B cell (primary cell): ENCODE results near the gene GSTP1.
A peak's percentile ranks its signal among the peaks of the same experiment; 100 is the strongest.

Experiments used
- CTCF ChIP-seq: fragments of 200-600 bp; IDR thresholded peaks from one replicate; pipeline ENCODE4 v1.8.0; 2022; ENCODE audit warnings: antibody characterized with exemption, mild to moderate bottlenecking
- EZH2 ChIP-seq: IDR thresholded peaks from 2 replicates; pipeline ENCODE4 v1.6.1; 2012; ENCODE audit warnings: borderline replicate concordance, low read depth, mild to moderate bottlenecking, moderate library complexity, low read length; ENCODE audit not compliant: insufficient read depth, poor library complexity, severe bottlenecking

DNA sequence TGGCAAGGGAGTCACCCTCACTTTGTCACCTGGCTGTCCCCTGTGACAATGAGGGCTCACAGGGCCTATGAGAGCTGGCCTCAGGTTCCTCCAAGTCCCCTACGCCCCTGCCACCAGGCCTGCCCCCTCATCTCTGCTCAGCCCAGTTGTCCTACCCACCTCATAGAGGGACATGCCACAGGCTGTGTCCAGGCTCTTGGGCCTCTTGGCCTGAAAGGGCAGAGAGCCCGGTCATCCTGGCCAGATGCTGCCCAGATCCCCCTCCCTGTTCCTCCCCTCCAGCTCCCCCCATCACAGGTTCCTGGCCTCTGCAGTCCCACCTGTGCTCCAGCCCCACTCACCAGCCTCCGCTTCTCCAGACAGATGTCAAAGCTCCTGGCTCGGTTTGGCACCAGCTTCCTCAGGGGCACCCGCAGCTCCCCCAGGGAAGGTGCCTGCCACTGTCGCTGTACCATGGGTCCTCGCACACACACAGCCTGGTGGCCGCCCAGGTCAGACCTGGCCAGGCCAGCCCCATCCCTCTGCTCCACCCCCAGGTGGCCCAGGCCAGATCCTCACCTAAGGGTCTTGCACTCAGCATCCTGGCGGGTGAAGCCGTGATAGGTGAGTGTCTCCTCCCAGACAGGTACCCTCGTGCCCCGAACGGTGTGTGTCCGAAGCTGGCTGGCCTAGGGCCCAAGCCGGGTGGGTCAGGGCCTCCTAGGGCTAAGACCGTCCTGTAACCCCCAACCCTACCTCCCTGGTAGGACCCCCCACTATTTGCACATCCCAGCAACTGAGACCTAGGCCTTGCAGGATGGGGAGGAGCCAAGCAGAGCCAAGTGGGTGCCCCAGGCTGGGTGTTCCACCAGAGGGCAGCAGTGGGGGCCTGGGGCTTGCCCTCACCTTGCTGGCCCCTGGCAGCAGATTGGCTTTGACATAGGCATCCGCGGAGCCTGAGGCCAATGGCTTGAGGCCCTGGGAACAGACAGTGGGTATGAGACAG is 31.4 kb downstream of the GSTP1 start:
- peak; percentile 40 for TF ChIP-seq CTCF
- TF ChIP-seq EZH2: no peak
